NT2/D1 (cell line): ENCODE results near the gene TEX48.

Source experiments
- SUZ12 ChIP-seq: IDR thresholded peaks from 2 replicates; pipeline ENCODE4 v1.6.1; 2011; ENCODE audit not compliant: insufficient read length, insufficient read depth; ENCODE audit errors: extremely low read depth
- YY1 ChIP-seq: IDR thresholded peaks from 2 replicates; pipeline ENCODE4 v1.6.1; 2011; ENCODE audit not compliant: insufficient read length, insufficient read depth
- ZNF274 ChIP-seq: IDR thresholded peaks from 2 replicates; pipeline ENCODE4 v1.6.1; 2011; ENCODE audit warnings: mild to moderate bottlenecking, low read depth, low read length

DNA sequence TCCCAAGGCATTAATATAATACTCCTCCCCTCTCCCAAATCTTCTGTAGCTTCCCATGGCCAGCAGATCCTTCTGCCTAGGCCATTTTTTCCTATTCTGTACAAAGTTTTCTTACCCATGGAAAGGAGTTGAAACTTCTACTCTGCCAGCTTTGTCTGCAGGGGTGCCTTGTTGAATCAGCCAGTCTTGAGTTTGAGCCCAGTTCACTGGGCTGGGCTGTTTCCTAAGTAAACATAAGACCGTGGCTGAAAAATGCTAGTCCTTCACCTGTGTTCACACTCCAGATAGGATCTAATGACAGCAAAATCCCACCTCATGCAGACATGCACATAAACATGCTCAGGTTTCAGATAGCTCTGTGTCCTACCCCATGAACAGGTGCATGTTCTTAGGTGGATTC, 10.4 kb downstream of the TEX48 start:
- no peak for TF ChIP-seq ZNF274
- no peak for TF ChIP-seq YY1
- no peak for TF ChIP-seq SUZ12
